COLO668 (cell line): ENCODE results near the gene HSPD1.
A peak's percentile ranks its signal among the peaks of the same experiment; 100 is the strongest.

ENCODE experiments used
- DNase-seq: peaks from one replicate; lab custom pipeline; 2025; ENCODE audit not compliant: unreplicated experiment; lab: John Stamatoyannopoulos, UW

HSPD1 gene

GRCh38 chr2:197499594-197500502 is at the start of gene HSPD1, which contains the start of gene HSPE1:
Gene HSPD1, minus strand, starts transcription at chr2:197499840. Its CDS starts 992 bp downstream, at chr2:197498848.
Gene HSPE1, plus strand, starts transcription at chr2:197500379. Its CDS starts 58 bp downstream, at chr2:197500437.
- DNase-seq, result peak; percentile 99

DNA sequence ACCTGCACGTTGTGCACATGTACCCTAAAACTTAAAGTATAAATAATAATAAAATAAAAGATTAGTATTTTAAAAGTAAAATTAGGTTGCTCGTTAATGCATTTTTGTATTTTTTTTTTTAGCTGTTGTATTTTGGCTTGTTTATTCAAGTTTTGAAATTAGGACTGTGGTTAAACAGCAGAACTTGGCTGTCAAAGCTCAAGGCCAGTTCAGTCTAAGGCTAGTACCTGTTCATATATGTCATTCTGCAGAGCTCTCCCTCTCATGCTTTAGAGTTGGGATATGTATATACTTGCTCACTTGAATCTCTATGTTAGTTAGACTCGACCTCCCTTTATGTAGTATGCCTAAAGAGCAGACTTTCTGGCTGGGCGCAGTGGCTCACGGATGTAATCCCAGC is 48.9 kb upstream of the HSPD1 start:
- no peak for DNase-seq

GRCh38 chr2:197547163-197547900 is 47.7 kb upstream of the HSPD1 start:
- DNase-seq, result no peak

DNA sequence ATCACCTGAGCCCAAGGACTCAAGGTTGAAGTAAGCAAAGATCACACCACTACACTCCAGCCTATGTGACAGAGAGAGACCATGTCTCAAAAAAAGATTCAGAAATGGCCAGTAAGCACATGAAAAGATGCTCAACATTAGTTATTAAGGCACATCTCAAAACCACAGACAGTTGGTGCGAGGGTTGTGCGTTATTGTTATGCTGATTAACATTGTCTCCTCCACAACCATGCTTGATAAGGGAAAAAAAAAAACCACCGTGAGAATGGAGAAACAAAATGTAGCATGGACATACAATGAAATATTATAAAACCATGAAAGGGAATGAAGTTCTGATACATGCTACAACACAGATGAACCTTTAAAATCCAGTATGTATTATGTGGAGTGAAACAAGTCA is 43.6 kb upstream of the HSPD1 start:
- no peak for DNase-seq

GRCh38 chr2:197539734-197540133 is 40.1 kb upstream of the HSPD1 start:
- no peak for DNase-seq

GRCh38 chr2:197538412-197538811 is 38.8 kb upstream of the HSPD1 start:
- DNase-seq, result no peak

DNA sequence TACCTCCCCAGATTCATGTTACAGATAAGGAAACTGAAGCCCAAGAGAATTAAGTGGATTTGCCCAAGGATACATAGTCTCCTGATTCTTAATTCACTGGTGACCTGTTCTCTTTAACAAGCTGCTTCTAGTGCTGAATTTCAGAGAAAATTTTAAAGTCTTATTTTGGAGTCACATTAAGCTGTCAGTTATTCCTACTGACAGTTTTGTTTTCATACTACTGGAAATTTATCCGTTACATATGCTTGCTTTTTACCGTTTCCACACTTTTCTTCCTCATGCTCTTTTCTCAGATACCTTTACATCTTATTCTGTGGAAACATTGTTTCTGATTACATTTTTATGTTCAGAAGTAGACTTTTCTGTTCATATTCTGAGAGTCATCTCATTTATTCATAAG is 17.5 kb upstream of the HSPD1 start:
- DNase-seq, result no peak

DNA sequence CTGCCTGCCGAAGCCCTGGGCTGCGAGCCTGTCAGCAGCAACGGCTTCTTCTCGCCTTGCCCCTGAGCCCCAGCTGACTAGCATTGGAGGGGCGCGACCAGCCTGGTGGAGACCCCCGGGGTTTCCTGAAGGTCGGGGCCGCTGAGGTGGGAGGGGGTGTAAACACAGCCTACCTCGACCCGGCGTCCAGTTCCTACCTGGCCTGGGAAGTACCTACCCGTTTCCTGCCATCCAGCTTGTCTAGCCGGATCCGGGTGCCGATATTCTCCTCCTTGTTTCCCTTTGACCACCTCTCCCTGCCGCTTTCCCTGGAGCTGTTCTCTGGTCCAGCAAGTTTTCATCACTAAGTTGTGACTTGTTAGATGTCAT is 16.7 kb upstream of the HSPD1 start:
- peak; percentile 42 for DNase-seq

DNA sequence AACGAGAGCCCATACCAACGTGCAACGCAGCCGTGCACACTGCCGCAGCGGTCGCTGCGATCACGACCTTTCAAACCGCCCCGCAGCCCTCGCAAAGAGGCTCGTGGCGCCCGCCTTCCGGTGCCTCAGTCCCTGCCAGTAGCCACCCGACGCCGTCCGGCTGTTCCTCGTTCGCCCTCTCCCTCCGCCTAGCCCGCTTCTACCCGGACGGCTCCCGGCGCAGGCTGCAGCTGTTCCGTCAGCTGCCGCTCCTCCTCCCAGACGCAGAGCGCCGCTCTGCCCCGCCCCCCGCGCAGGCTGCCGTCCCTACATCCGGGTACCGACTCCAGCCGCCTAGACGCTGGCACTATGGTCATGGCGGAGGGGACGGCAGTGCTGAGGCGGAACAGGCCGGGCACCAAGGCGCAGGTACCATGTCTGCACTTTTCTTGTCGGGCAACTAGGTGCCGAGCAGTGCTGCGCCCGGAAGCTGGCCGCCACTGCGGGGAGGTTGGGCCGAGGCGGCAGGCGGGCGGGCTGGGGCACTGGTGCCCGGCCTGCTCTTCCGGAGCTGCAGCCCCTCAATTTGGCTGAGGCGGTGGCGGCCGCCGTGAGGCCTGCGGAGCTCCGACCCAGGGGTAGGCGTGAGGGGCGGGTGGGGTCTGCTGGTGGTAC is 16.2 kb upstream of the HSPD1 start, which contains the start of gene MOB4:
MOB4 (plus strand) TSS at position 328 of the 654 bp plus-strand sequence; CDS start at position 349, 21 bp downstream.
- DNase-seq, result peak; percentile 97

DNA sequence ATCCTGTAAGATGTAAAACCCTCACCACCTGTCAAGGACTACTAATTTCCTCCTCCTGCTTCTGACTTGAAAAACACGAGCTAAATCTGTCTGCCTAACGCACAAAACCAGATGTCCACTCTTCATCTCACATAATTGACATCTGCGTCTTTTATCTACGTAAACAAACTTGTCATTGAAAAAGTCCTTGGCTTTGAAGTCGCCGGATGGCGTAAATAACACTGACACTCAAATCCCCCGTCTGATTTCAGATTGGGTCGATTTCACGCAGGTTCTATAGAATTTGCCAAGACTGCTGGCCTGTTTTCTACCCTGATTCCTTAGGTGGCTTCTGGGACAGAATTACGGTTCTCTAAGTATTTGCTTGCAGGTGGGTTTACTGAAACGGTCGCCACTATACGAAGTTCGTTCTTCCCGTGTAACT is 15.7 kb upstream of the HSPD1 start:
- no peak for DNase-seq

GRCh38 chr2:197514754-197515153 is 15.1 kb upstream of the HSPD1 start:
- no peak for DNase-seq

- DNase-seq, result no peak
These were observed 14.3 kb upstream of the HSPD1 start for GRCh38 chr2:197513915-197514314.

DNA sequence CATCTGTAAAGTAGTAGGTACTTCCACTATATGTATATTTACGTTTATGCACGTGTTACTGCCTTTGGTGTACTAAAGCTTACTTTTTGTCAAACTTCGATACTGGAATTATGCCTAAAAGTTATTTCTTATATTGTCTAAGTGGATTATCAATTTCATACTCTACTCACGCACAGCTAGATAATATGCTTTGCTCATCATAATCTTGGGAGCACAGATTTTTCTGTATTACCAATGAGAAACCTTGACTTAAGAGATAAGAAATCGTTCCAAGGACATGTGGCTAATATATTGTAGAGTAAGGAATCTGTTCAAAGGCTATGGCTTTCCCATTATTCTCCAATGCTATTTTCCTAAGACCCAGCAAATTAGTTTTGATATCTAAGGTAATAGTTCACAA is 7.0 kb upstream of the HSPD1 start:
- DNase-seq, result no peak

GRCh38 chr2:197504512-197504911 is 4.9 kb upstream of the HSPD1 start:
- no peak for DNase-seq

- no peak for DNase-seq
These were observed 4.4 kb upstream of the HSPD1 start for GRCh38 chr2:197504000-197504399.

DNA sequence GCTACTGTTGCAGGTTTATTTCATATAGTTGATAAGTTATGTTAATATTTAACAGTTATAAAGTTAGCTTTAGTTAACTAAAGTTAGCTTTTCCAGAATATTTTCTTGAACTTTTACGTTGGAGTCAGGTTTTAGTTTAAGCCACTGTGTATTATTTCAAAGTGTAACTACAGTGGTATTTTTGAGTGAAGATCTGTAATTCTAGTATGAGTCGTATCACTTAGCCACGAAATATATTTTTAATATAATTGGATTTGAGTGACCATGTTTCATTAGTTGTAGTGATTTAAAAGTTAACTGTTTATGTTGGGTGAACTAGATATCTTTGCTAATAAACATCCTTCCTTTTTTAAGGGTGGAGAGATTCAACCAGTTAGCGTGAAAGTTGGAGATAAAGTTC is 3.0 kb upstream of the HSPD1 start:
- no peak for DNase-seq

DNA sequence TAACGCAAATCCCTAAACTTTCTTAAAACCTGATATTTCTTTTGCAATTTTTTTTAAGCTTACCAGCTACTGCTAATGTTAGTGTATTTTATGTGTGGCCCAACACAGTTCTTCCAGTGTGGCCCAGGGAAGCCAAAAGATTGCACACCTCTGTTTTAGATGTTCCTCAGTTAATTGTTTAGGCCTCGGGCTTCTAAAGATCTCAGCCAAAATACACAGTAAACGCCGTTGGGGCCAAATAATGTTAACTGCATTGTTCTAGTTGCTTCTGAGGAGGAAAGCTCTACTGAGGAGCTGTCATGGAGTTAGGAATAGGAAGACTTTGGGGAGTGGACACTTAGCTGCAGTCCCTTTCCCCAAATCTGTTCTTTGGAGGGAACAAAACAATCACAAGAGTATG is 2.6 kb upstream of the HSPD1 start:
- DNase-seq, result no peak

- DNase-seq, result peak; percentile 73
These were observed 977 bp upstream of the HSPD1 start for GRCh38 chr2:197500503-197501131.

DNA sequence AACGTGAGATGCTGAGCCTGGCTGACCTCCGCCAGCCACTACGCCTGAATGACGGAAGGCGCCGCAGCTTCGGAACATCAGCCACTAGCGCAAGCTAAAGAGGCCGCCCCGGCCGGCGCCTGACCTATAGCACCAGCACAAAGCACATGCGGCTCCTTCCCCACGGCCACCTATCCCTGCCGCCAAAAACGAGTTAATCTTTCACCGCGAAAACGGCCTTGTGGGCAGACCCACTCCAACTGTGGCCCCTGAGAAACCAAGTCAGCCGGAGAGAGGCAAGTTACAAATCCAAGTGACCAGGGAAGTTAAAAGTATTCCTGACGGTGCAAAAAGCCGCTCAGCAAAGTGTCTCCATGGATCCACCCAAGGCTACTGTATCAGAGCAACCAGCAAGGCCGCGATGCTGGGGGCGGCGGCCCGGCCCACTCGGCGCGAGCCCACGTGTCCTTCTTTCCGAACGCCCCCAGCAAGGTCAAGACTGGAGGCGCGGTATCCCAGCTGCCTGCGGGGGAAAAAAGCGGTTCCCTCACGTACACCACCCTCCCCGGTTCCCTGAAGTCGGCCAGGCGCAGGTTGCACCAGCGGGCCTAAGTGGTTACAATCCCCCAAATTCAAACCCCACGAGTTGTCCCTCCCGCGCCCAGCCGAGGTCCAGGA is 575 bp downstream of the HSPD1 start:
- peak; percentile 72 for DNase-seq

DNA sequence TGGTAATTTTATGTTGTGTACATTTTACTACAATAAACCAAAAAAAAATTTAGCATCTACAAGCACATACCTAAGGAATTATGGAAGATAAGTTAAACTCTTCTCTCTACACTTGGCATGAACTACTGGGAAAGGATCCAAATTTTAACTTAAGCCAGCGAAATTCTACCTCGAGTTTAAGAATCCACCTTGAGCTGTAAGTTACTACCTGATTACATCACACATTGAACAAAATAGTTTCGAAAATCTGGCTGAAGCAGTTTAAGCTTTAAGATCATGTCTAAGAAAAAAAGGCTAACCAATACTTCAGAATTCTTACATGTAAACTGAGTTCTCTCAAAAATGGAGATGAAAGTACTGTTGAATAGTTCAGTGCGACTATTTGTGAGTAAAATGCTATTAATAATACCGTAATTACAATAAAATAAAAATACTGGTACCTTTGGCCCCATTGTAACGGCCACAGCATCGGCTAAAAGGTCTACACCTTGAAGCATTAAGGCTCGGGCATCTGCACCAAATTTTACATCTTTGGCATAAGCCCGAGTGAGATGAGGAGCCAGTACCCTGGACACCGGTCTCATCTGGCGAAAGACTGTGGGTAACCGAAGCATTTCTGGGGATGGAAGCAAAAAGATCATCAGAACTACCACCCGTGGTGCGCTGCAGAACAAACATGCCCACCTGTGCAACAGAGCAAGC is 1.3 kb downstream of the HSPD1 start:
- no peak for DNase-seq
